CD14-positive monocyte (primary cell): Measurements from ENCODE around the gene CCDC7. TPM values are rescaled to one million over a fixed set of nuclear protein-coding genes. Genes with fewer than 3 reads are reported as not detected.

Source experiments
- DNase-seq, 3 donors: peaks; one replicate each; pipeline ENCODE4 v3.0.0-alpha.2; 2011 to 2022
- H2AFZ ChIP-seq: 2 replicates; pipeline ENCODE4 v1.6.0; 2012; ENCODE audit warnings: mild to moderate bottlenecking, low read depth, low read length, inconsistent platforms; ENCODE audit not compliant: insufficient read depth, poor library complexity, severe bottlenecking
- H3K27ac ChIP-seq, 2 donors: 1 replicate in 1 of 2; 2 replicates in 1 of 2; pipeline ENCODE4 v1.5.1; 2012 to 2013; ENCODE audit warnings: low read length in 2 of 2, control low read depth in 1 of 2, inconsistent platforms in 1 of 2, low read depth in 1 of 2, mild to moderate bottlenecking in 1 of 2
- H3K27me3 ChIP-seq, 2 donors: one replicate each; pipeline versions ENCODE4 v1.6.0 to v1.6.1; 2011 to 2013; ENCODE audit warnings: low read length in 2 of 2; ENCODE audit not compliant: control insufficient read depth in 2 of 2, insufficient read depth in 2 of 2
- H3K36me3 ChIP-seq, 2 donors: replicated peaks in 1 of 2; 1 replicate in 1 of 2; 2 replicates in 1 of 2; pipeline versions ENCODE4 v1.5.1 to v1.6.1; 2012 to 2013; ENCODE audit warnings: low read length in 2 of 2, control low read depth in 1 of 2, inconsistent platforms in 1 of 2, mild to moderate bottlenecking in 1 of 2; ENCODE audit not compliant: insufficient read depth in 2 of 2, control insufficient read depth in 1 of 2
- H3K4me1 ChIP-seq, 2 donors: 1 replicate in 1 of 2; 2 replicates in 1 of 2; pipeline versions ENCODE4 v1.5.1 to v1.6.1; 2012 to 2013; ENCODE audit warnings: low read length in 2 of 2, control low read depth in 1 of 2, inconsistent platforms in 1 of 2, mild to moderate bottlenecking in 1 of 2, moderate library complexity in 1 of 2; ENCODE audit not compliant: insufficient read depth in 2 of 2, control insufficient read depth in 1 of 2
- H3K4me2 ChIP-seq: replicated peaks from 2 replicates; pipeline ENCODE3; 2012; ENCODE audit warnings: low read length, moderate library complexity, mild to moderate bottlenecking; ENCODE audit not compliant: poor library complexity, severe bottlenecking; ENCODE audit errors: extremely low read depth
- H3K4me3 ChIP-seq, 3 experiments: fragments of 200-600 bp in 1 of 3; sonication (generic) in 1 of 3; replicated peaks in 1 of 3; 1 replicate in 2 of 3; 2 replicates in 1 of 3; pipeline ENCODE4 v1.5.1; 2011 to 2013; ENCODE audit warnings: low read length in 3 of 3, mild to moderate bottlenecking in 3 of 3, control low read depth in 2 of 3, low read depth in 2 of 3, inconsistent platforms in 1 of 3, moderate library complexity in 1 of 3
- H3K79me2 ChIP-seq: 2 replicates; pipeline ENCODE4 v1.6.0; 2012; ENCODE audit warnings: mild to moderate bottlenecking, control low read depth, inconsistent platforms, low read length, moderate library complexity; ENCODE audit not compliant: insufficient read depth
- H3K9ac ChIP-seq: 2 replicates; pipeline ENCODE4 v1.6.0; 2017; ENCODE audit warnings: low read length, mild to moderate bottlenecking; ENCODE audit not compliant: insufficient read depth, poor library complexity, severe bottlenecking
- H3K9me3 ChIP-seq, 2 donors: replicated peaks in 1 of 2; 1 replicate in 1 of 2; 2 replicates in 1 of 2; pipeline versions ENCODE4 v1.5.1 to v1.6.1; 2012 to 2013; ENCODE audit warnings: low read length in 2 of 2, control low read depth in 1 of 2; ENCODE audit not compliant: control insufficient read depth in 1 of 2, insufficient read depth in 1 of 2
- H4K20me1 ChIP-seq: 2 replicates; pipeline ENCODE4 v1.6.0; 2012; ENCODE audit warnings: mild to moderate bottlenecking, low read length, control low read depth, moderate library complexity; ENCODE audit not compliant: insufficient read depth
- H3K27ac Mint-ChIP-seq, 7 donors: one replicate each; pipeline ENCODE4 v1.8.0; 2020; ENCODE audit warnings: mild to moderate bottlenecking in 7 of 7, mixed read lengths in 7 of 7, moderate library complexity in 6 of 7, inconsistent platforms in 2 of 7
- H3K27me3 Mint-ChIP-seq, 3 donors: one replicate each; pipeline ENCODE4 v1.8.0; 2021 to 2022; ENCODE audit warnings: low read depth in 3 of 3, mild to moderate bottlenecking in 3 of 3, mixed read lengths in 3 of 3, moderate library complexity in 3 of 3, inconsistent platforms in 1 of 3
- H3K36me3 Mint-ChIP-seq, 2 donors: one replicate each; pipeline ENCODE4 v1.8.0; 2020; ENCODE audit warnings: mixed read lengths in 2 of 2, inconsistent platforms in 1 of 2, mild to moderate bottlenecking in 1 of 2
- H3K4me1 Mint-ChIP-seq: one replicate; pipeline ENCODE4 v1.8.0; 2020; ENCODE audit warnings: mild to moderate bottlenecking, mixed read lengths
- H3K4me3 Mint-ChIP-seq, 2 donors: one replicate each; pipeline ENCODE4 v1.8.0; 2020; ENCODE audit warnings: mild to moderate bottlenecking in 2 of 2, mixed read lengths in 2 of 2, moderate library complexity in 1 of 2
- H3K9me3 Mint-ChIP-seq, 7 donors: one replicate each; pipeline ENCODE4 v1.8.0; 2020 to 2022; ENCODE audit warnings: mixed read lengths in 7 of 7, mild to moderate bottlenecking in 6 of 7, moderate library complexity in 6 of 7, inconsistent platforms in 2 of 7
- WGBS: methylation state at CpG from one replicate; pipeline ENCODE4 v1.1.5; 2013; ENCODE audit warnings: missing lambda C conversion rate; ENCODE audit not compliant: insufficient coverage; 5-methylcytosine and 5-hydroxymethylcytosine counted together
- intact Hi-C, 2 donors: fragments of 100-400 bp; cut with micrococcal nuclease; formaldehyde crosslinking; loops; one replicate each; pipeline versions ENCODE4 v1.15.0 to v1.15.1; 2023
- polyA plus RNA-seq, 3 donors: library from polyadenylated mRNA; depleted of rRNA in 1 of 3; unstranded in 2 of 3; stranded (reverse) in 1 of 3; fragments of 300-500 nt in 2 of 3; fragments of >200 nt in 1 of 3; fragmentation: Illumina TruSeq in 2 of 3; gene quantifications; 1 replicate in 2 of 3; 2 replicates in 1 of 3; pipeline ENCODE4 v1.2.3, GENCODE V29; 2012 to 2021
- TF ChIP-seq, protein P1 (sequence below): fragments of 200-600 bp; IDR thresholded peaks from one replicate; pipeline ENCODE4 v1.8.0; 2022; ENCODE audit warnings: antibody characterized with exemption, mild to moderate bottlenecking

Gene CCDC7
- polyA plus RNA-seq, 3 donors: 1.3 to 2.3 (median 2.0) TPM

DNA sequence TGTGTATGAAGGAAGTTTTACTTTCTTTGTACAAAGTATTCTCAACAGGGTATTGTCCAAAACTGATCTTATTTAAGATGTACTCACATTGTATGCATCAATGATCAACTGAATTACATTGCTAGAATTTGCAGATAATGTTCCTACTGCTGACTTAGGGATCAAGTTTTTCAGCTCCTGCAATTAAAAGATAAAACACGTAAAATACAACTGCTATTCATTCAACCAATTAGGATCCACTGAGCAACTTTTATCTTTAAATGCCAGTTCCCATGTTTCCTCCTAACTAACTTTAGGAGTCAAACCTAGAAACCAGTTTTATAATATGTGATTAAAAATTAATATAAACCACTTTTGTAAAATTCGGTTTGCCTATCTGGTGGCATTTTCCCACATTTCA is 476.2 kb downstream of the CCDC7 start:
- Mint-ChIP-seq H3K9me3 (peaks cover 0 to 5% (median 3%) of the 10 kb centered on the region in 7 donors), H3K4me1 (no peaks in the 10 kb centered on the region), H3K27me3 (no peaks in the 10 kb centered on the region), H3K36me3 (peaks cover 86 to 92% of the 10 kb centered on the region in 2 donors), H3K4me3 (no peak overlapping the region), H3K27ac (no peak overlapping the region)
- intact Hi-C loops: no loop called here
- no peaks in the 10 kb centered on the region for H3K9me3 ChIP-seq
- no peak overlapping the region for H3K27ac ChIP-seq
- no peaks in the 10 kb centered on the region for H3K79me2 ChIP-seq
- DNase-seq: no peak
- peaks cover 90 to 94% of the 10 kb centered on the region in 2 donors for H3K36me3 ChIP-seq
- WGBS: no CpG with 5 or more reads among the region's 2 CpGs
- no peak overlapping the region for H3K4me3 ChIP-seq
- H3K9ac ChIP-seq: no peak overlapping the region
- TF ChIP-seq, protein P1, sequence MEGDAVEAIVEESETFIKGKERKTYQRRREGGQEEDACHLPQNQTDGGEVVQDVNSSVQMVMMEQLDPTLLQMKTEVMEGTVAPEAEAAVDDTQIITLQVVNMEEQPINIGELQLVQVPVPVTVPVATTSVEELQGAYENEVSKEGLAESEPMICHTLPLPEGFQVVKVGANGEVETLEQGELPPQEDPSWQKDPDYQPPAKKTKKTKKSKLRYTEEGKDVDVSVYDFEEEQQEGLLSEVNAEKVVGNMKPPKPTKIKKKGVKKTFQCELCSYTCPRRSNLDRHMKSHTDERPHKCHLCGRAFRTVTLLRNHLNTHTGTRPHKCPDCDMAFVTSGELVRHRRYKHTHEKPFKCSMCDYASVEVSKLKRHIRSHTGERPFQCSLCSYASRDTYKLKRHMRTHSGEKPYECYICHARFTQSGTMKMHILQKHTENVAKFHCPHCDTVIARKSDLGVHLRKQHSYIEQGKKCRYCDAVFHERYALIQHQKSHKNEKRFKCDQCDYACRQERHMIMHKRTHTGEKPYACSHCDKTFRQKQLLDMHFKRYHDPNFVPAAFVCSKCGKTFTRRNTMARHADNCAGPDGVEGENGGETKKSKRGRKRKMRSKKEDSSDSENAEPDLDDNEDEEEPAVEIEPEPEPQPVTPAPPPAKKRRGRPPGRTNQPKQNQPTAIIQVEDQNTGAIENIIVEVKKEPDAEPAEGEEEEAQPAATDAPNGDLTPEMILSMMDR: no peak
- H3K27me3 ChIP-seq: no peaks in the 10 kb centered on the region
- H3K4me1 ChIP-seq: no peaks in the 10 kb centered on the region
- no peak overlapping the region for H3K4me2 ChIP-seq
- H2AFZ ChIP-seq: no peak overlapping the region
- H4K20me1 ChIP-seq: peaks cover 8% of the 10 kb centered on the region

DNA sequence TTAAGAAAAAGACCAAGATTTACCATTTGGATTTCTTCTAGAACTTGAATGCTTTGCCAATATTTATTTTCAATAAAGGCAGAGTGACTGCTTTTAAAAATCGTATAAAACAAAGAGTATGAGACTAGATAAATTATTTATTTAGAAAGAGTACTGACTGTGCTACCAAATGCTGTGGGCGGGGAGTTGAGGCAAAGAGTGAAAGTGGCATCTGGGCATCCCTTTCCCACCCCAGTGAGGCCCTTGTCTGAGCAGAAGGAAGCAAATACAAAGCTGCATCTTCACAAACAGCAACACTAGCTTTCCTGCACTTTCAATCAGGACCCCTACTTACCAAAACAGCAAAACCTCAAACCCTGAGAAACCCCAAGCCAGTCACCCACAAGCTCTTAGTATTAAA is 477.2 kb downstream of the CCDC7 start:
- DNase-seq: no peak
- H4K20me1 ChIP-seq: peaks cover 8% of the 10 kb centered on the region
- Mint-ChIP-seq H3K27ac (peak overlapping the region in 2 of 7 donors; percentile 51 to 63), H3K4me3 (no peak overlapping the region), H3K36me3 (peaks cover 87 to 94% of the 10 kb centered on the region in 2 donors), H3K4me1 (no peaks in the 10 kb centered on the region), H3K27me3 (no peaks in the 10 kb centered on the region), H3K9me3 (peaks cover 0 to 3% (median under 1%) of the 10 kb centered on the region in 7 donors)
- no peak overlapping the region for H2AFZ ChIP-seq
- no peaks in the 10 kb centered on the region for H3K4me1 ChIP-seq
- no peak overlapping the region for H3K4me2 ChIP-seq
- WGBS: 100% methylated on average over 1 of the region's 2 CpGs
- H3K9me3 ChIP-seq: no peaks in the 10 kb centered on the region
- H3K9ac ChIP-seq: no peak overlapping the region
- H3K27me3 ChIP-seq: no peaks in the 10 kb centered on the region
- H3K79me2 ChIP-seq: no peaks in the 10 kb centered on the region
- no peak overlapping the region for H3K27ac ChIP-seq
- TF ChIP-seq, protein P1: no peak
- no peak overlapping the region for H3K4me3 ChIP-seq
- H3K36me3 ChIP-seq: peaks cover 98 to 99% of the 10 kb centered on the region in 2 donors
- intact Hi-C loops: no loop called here
